ENCODE data around the gene RAPH1.
"Not testable (repeated sequence)": the region's sequence is repeated elsewhere in the genome, so short reads cannot be mapped to it uniquely, and the experiment has no call there.

GRCh38 chr2:203503460-203503859 lies 31.6 kb downstream of the RAPH1 start:
- TF ChIP-seq POLR2A (IDR thresholded peaks at IDR 0.05; ENCODE audit: low read depth, low read length); TAF1 (IDR thresholded peaks at IDR 0.05; ENCODE audit: borderline replicate concordance, low read depth, low read length); POLR2AphosphoS5 (IDR thresholded peaks at IDR 0.05; ENCODE audit: low read depth, low read length): not testable (repeated sequence)

All from GM12892 (cell line).